AG20443 (cell line): ENCODE measurements around the gene MVD.

Experiments
- DNase-seq: peaks from one replicate; pipeline ENCODE4 v3.0.0; 2012; ENCODE audit warnings: low spot score, mixed read lengths

The MVD gene

GRCh38 chr16:88697116-88697830 lies 34.4 kb upstream of the MVD start:
- no peak for DNase-seq

DNA sequence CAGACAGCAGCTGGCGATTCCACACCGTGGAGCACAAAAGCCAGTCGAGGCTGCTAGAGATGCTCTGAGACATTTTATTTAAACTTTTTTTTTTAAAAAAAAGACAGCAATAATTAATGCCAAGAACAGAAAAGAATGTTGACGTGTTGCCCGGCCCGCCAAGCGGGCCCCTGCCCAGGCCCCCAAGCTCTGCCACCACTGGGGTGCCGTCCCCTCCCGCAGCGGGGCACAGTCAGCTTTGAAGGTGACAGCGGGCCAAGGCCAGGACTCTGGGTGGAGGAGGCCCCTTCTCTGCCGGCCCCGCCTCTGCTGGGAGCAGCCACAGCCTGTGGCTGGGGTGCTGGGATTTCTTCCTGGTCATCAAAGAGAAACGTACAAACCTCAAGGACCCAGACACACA lies 33.5 kb upstream of the MVD start:
- DNase-seq, result no peak

DNA sequence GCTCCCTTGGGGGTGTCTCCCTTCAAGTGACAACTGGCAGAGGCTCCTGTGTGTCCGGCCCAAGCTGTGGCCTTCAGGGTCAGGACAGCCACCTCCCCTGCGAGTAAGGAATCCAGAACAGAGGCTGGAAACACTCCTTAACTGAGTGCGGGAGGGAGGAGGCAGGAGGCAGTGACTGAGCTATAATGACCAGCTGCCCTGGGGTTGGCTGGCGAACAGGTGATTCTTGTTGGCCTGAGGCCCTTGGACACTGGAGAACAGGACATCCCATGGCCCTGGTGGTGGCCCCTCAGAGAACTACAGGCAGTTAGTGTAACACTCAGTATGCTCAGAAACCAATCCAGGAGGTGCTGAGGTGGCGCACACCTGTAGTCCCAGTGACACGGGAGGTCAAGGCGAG lies 32.9 kb upstream of the MVD start:
- DNase-seq, result no peak

- DNase-seq, result no peak
Observed at GRCh38 chr16:88695218-88695617, 32.3 kb upstream of the MVD start.

DNA sequence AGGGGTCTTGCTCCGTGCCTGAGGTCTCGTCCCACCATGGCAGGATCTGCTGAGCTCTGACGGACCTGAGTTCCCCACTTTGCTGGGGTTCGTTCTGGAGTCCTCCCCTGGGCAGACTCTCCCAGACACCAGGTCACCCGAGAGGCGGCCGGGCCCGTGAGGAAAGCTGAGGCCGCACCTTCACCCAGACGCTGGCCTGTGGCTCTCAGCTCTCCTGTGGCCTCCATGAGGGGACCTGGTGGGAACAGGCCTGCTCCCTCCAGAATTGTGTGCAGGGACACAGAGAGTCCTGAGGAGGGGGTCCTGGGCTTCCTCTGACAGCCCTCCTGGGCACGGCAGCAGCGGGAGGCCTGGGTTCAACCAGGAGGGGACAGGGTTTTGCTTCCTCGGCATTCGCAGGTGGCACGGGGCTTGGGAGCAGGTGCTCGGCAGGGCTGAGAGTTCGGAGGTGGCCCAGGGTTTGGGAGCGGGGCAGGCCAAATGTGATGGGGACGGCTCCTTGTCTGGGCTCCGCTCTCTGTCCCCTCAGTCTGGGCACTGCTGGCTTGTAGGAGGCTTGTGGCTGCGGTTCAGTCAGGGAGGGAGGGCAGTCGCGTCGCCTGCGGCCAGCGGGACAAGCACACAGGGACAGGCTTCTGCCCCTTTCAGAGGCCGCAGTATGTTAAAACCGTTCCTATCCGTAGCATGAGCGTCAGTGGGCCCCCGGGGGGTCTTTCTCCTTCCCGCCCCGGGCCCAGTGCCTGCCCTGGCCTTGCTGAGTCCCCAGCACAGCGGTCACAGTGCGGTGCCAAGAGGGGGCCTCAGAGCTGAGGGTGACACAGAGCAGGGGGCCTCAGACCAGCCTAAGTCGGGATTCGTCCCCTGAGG lies 31.6 kb upstream of the MVD start:
- DNase-seq, result no peak

DNA sequence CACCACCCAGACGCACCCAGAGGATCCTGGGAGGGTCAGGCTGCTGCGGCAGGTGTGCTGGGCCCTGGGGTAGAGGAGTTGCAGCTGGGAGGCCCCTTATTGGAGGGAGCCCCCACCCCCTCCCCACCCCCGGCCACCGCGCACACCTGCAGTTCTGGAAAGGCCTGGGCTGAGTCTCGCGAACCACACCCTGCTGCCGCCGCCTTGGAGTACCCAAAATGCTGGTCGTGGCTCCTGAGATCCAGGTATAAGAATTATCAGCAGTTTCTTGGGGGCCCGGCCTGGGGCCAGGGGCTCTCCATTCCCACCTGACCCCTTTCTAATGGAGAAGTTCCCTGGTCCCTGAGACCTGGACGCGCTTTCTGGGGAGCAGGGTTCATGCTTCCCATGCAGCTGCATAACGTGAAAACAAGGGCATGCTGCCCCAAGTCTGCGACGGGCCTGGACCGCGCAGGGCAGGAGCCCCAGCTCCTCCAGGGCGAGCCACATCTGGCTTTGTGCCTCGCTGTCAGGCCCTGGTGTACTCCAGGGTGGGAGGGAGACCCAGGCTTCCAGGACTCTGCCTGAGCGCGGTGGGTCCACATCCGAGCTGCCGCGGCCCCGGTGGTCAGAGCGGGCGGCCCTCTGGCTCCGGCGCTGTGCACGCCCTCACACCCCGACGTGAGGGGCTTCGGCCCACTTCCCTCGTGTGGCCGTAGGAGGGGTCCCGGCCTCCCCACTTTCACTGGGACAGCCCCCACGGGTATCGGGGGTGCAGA lies 30.7 kb upstream of the MVD start:
- no peak for DNase-seq

DNA sequence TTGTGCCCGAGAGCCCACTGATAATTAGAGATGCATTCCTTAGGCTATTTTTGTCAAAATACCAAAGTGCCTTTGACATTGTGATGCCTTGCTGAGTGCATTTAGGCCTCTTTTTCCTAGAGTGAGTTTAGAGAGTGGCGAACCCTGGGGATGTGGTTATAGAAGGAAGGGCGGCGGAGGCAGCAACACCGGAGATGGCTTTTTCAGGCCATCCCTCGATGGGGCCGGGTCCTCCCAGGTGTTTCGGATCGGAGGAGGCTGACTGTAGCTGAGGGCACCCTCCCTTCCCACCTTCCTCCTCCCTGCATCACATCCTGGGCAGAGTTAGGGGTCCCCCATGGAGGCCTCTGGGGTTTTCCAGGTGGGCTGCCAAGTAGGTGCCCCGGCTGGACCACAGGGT lies 30.0 kb upstream of the MVD start:
- DNase-seq, result no peak

DNA sequence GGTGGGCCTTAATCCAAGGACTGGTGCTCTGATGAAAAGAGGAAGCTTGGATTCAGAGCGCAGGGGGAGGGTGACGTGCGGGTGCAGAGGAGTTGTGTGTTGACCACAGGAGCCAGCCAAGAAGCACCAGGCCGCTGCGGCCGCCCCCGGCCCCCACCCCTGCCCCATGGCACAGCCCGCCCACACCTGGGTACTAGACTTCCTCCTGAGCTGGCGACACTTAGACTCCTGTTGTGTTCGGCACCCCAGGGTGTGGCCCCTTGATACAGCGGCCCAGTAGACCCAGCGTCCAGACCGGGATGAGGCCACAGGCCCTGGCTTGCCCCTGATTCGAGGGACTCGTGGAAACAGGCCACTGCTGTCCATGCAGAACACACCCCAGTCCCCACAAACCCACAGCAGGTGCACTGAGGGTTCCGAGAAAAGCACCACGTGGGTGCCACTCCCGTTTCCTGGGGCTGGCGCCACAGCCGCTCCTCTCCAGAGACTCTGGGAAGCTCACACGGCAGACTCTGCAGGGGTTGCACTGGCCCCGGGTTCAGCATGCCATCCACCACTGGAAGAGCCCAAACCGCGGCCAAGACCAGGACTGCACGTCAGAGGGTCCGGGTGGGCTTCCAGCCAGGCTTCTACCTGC lies 29.2 kb upstream of the MVD start:
- DNase-seq, result no peak

DNA sequence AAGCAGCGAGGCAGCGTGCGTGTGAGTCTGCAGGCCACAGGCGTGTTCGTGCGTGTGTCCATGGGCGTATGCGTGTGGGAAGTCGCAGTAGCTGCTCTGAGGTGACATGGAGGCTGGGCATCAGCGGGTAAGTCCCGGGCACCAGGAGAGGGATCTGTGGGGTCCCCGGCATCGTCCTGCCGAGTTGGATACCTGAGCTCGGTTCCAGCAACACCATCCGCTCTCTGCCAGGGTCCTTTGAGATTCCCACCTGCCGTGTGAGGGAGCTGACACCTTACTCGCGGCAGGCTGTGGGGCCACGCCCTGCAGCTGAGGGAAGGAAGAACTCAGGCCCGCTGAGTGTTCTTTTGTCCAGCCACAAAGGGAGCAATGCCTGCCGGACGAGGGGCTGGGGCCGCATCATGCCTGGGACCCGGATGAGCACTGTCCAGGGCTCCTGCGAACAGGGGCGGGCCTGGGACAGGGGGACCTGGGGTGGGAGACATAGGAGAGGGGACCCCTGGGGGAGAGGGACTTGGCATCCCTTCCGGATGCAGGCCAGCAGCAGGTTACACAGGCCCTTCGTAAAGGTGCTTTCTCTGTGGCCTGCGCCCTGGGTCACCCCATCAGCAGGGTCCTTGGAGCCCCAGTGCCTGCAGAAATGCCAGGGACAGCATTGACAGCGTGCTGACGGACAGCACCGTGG lies 28.4 kb upstream of the MVD start:
- DNase-seq, result no peak

GRCh38 chr16:88690341-88691128 lies 27.6 kb upstream of the MVD start:
- no peak for DNase-seq

DNA sequence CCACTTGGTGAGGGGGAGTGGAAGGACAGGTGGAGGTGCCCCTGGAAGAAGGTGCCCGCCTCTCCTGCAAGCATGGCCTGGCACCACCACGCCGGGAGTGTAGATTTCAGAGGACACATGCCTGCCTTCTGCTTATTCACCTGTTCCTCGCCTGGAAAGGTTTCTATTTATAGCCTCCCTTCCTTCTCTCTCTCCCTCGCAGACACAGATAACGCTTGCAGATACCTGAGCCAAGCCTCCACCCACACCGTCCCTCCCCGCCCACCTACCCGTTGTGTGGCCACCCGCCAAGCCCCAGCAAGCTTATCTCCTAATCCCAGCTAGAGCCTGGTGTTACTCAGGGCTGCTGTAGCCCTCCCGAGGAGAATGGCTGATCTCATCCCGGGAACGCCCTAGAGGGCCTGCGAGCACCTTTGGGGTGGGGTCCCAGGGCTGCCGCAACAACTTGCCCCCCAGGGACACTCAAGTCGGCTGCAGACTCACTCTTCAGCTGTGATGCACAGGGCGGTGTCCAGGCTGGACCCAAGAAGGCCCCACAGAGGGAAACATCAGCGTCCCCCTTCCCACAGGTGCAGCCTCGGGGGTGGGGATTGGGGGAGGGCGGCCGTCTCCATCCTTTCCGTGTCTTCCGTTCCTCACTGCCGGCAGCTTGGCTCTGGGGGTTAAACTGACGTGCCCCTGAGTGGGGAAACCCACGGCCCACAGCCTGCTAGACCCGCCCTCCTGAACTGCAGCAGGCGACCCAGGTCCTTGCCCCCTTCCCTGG lies 25.3 kb upstream of the MVD start:
- no peak for DNase-seq

DNA sequence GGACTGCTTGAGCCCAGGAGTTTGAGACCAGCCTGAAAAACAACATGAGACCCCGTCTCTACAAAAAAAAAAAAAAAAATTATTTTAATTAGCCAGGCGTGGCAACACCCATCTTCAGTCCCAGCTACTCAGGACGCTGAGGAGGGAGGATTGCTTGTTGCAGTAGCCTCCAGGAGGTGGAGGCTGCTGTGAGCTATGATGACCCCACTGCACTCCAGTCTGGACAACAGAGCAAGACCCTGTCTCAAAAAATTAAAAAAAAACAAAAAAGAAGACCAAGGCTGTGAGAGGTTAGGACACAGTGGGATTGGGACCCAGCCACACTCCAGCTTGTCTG lies 24.8 kb upstream of the MVD start:
- no peak for DNase-seq

- no peak for DNase-seq
Observed at GRCh38 chr16:88687254-88687576, 24.3 kb upstream of the MVD start.

- DNase-seq, result peak; percentile 81
Observed at GRCh38 chr16:88686439-88687253, 23.8 kb upstream of the MVD start, which contains the start of gene SNAI3. Gene SNAI3 (minus strand): TSS chr16:88686507. CDS start chr16:88686406, 101 bp downstream.

- peak; percentile 49 for DNase-seq
Observed at GRCh38 chr16:88686062-88686438, 23.2 kb upstream of the MVD start.

DNA sequence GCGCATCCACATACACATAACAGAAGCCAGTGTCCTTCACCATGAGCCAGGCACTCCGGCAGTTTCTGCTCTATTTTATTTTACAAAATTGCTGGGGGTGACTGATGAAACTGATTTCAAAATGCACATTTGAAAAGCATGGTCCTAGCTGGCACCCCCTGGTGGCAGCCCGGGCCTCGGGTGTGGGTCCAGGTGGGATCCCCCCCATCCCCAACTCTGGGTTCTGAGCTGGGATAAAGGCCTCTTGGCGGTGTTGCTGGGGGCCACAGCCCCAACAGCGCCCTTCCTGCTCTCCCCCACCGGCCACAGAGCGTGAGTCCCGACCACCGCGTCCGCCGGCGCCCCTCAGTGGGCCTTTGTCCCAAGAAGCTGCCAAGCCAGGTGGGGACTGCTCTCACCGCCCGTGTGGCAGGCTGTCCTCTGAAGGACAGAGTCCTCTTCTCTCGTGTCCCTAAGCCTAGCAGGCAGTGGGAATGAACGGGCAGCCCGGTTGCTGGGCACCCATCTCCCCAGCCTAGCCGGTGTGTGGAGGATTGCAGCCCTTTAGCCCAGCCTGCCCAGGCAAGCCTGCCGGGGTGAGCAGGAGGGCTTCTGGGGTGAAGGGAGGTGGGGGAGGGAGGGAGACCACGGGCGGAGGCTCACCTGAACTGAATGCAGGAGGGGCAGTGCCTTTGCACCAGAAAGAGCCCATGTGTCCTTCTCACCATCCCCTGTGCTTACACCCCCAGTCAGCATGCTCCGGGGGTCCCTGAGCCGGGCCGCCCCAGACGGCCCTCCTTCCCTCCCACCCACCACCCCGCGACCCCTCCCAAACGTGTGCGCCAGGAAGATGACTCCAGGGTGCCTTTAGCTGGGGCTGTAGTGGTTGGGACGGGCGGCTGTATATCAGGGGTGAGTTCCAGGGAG lies 22.5 kb upstream of the MVD start:
- DNase-seq, result peak; percentile 85

DNA sequence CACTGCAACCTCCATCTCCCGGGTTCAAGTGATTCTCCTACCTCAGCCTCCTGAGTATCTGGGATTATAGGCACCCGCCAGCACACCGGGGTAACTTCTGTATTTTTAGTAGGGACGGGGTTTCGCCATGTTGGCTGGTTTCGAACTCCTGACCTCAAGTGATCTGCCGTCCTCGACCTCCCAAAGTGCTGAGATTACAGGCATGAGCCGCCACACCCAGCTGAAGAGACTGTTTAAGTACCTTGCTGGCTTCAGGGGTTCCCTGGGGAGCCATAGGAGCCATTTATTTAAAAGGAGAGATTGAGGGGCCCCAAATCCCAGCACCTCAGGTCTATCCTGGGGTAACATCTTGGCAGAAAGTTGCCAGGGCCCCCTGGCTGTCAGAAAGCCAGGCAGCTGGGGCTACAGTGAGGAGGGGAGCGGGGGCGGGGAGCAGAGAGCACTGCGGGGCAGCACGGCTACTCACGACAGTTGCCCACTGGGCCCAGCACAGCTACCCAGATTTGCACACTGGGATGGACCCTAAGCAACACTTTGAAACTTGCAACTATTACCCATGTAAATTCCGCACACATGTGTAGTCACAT lies 21.8 kb upstream of the MVD start:
- DNase-seq, result no peak
